GM18507 (cell line): ENCODE measurements around the gene RTN4RL1.

Source experiments
- DNase-seq: peaks from one replicate; pipeline ENCODE4 v3.0.0; 2011; ENCODE audit warnings: low read depth; ENCODE audit not compliant: insufficient read length; ENCODE audit errors: extremely low spot score
- FAIRE-seq: peaks from 2 replicates; lab custom pipeline; 2011; peaks lifted over from hg19 to GRCh38; lab: Jason Lieb, UNC

Gene RTN4RL1

GRCh38 chr17:2025220-2025621, at the start of gene RTN4RL1:
RTN4RL1 (minus strand) TSS chr17:2025334; CDS start chr17:2024865, 469 bp downstream.
- no peak for FAIRE-seq
- DNase-seq, result no peak

DNA sequence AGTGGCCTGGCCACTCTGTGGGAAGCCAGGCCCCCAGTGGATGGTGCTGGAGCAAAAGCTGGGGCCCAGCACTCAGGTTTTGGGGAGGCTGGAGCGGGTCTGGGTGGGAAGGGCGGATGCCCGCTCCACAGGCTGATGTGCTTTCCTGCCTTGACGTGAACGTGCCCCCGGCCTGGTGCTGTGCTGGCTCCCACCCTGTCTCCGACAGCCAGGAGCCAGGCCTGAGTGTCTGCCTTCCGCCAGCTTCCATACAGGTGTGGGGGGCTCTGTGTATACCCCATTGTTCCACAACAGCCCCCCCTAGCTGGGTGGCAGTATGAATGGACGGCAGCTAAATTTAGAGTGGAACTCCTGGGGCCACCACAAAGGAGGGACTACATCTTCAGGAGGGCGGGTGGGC, 49.8 kb upstream of the RTN4RL1 start:
- no peak for DNase-seq
- no peak for FAIRE-seq

- no peak for FAIRE-seq
- no peak for DNase-seq
Observed at GRCh38 chr17:2071455-2072281, 46.5 kb upstream of the RTN4RL1 start.

GRCh38 chr17:2071024-2071385, 45.9 kb upstream of the RTN4RL1 start:
- FAIRE-seq, result no peak
- DNase-seq, result no peak

DNA sequence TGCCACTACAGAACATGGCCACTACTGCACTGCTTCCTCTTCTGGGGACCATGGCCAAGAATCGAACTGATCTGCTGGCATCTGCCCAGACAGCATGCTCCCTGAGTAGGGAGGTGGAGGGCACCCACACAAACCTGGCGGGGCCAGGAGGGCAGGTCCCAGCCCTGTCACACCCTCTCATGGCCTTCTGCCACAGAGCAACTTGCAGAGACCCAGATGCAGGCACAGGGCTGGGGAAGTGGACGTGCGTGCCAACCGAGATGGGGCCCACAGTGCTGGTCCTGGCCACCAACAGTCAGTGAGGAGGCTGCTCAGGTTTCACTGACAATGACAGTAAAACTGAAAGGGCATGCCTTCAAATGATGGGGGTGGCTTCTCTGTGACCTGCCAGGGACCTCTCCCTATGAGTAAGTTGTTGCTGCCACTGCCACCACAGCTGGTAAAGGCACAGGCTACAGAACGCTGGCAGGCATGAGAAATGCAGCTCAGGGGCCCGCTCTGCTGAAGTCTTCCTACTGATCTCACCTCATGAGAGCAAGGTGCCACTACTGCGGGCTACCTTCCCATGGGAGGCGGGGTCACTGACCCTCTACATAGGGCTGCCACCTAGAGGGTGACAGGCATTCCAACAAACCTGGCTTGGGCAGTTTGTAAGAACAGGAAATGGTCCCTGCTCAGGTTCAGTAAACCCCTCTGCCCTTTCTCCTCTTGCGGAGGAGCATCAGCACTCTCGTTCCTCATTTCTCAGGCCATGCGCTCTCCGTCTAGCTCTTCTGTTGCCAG, 45.3 kb upstream of the RTN4RL1 start:
- DNase-seq (no peak), FAIRE-seq (peak; percentile 97)

DNA sequence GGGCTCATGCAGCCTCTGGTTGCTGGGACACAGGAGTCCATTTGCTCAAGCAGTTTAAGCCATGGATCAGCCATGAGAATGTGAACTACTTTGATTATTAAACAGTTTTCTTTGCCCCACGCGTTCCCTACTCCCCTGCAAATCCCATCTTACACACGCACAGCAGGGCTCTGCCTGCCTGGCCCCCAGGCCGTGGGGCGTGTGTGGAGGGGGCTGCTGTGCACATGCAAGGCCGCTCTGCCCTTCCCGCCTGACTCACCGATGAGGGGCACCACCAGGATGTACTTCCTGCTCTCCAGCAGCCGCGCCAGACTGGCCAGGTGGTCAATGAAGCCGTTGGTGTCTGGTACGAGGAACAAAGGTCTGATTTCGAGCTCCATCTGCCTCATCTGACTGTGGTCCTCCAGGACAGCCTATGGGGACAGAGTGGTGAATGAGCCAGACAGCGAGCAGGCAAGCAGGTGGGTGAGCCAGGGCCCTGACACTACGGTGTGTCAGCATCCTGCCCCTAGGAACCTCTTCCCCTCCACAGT, 43.5 kb upstream of the RTN4RL1 start:
- DNase-seq (no peak), FAIRE-seq (no peak)

DNA sequence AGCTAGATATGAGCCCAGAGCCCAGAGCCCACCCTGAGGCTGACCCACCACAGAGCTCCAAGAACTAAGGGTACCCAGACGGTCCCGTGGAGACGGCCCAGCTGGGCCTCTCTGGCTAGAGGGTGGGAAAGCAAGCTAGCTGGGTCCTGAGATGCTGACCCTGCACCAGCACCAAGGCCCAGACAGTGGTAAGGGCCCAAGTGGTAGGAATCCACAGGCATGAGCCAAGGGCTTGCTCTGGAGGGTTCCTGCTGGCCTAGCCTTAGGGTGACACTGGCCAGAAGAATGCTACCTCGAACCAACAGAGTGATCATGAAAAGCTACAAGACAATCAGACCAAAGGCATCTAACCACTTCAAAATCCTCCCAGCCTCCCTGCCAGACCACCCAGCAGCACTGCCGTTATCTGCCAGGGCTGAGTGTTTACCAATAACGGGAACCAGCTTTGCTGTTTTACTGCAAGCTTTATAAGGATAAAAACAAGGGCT, 42.9 kb upstream of the RTN4RL1 start:
- FAIRE-seq (no peak), DNase-seq (no peak)

DNA sequence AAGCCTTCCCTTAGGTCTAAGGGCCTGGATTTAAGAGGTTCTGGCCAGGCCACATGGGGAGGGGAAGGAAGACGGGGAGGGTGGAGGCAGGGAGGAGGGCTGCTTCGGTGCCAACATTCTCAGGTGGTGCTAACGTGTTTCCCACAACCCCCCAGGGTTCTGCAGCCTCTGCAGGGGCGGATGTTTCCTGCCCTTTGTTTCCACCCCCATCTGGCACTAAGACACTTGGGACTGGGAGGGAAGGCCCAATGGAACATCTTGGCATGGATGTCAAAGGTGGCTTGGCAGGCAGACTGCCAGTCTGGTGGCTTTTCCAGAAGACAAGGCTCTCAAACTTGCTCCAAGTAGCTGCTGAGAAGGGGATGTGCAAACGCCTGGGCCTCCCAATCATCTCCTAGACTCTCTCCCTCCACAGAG, 42.5 kb upstream of the RTN4RL1 start:
- DNase-seq, result no peak
- no peak for FAIRE-seq

GRCh38 chr17:2067048-2067561, 42.0 kb upstream of the RTN4RL1 start:
- FAIRE-seq (no peak), DNase-seq (no peak)

DNA sequence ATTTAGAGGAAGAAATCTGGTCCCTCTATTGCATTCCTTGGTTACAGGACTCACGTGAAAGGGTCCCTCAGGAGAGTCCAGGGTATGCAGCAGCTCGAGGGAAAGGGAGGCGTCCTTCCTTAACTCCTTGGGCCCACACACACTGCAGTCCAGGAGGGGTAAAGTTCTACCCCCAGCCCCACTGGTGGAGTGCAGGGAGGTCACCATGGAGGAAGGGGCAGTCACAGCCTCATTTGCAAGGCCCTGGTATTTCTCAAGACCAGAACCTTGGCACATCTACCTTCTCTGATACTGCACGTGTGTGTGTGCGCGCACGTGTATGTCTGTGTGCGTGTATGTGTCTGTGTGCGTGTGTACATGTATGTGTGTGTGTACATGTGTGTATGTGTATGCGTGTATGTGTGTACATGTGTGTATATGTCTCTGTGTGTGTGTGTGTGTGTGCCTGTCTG, 40.8 kb upstream of the RTN4RL1 start:
- FAIRE-seq, result no peak
- no peak for DNase-seq

DNA sequence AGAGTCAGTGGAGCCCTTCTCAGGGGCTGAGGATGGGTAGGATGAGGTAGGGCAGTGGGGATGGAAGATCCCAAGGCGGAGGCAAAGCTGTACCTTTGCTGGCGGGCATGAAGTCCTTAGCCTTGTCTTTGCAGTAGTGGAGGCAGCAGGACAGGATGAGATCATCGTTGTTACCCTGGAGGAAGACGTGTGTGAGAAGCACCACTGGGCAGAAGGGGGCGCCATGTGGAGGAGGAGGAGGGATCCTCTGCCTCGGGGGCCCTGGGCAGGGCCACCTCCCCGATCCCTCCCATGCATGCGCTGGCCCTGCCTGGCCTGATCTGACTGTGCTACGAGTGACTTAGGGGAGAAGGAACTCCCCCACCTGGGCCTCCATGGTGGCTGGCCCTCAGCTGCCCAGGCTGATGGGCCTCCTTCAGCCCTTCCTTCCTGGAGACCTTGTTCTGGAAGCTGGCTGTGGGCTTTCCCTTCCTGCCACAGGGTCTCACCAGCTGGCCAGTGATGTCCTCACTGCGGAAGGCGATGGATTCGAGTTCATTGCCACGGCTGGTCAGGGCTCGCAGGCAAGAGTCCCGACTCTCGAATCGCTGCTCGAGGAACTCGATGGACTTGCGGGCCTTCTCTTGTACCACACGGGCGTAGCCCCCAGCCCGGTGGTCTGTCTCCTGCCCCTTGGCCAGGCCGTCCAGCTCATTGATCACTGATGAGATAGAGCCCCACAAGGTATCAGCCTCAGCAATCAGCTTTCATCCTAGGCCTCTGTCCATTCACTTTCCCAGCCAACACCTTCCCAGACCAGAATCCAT, 40.0 kb upstream of the RTN4RL1 start:
- no peak for FAIRE-seq
- DNase-seq, result no peak

DNA sequence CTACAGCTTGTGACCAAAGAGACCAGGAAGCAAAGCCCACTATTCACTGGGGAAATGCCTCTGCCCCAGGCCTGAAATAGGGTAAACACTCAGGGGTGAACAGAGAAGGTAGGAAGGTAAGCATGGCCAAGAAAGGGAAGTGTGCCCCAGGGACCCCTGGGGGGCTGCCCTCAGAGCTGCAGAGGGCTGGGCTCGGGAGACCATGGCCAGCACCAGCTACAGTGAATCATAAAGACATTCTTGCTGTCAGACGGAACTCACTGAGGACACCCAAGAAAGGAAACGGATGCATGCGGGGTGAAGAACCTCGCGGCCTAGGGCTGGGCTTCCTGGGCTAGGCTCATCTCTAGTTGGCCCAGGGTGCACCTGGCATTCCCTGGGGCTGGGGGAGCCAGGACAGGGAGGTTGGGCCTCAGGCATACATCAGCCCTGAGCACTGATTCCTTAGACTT, 39.4 kb upstream of the RTN4RL1 start:
- FAIRE-seq (peak; percentile 70), DNase-seq (no peak)

DNA sequence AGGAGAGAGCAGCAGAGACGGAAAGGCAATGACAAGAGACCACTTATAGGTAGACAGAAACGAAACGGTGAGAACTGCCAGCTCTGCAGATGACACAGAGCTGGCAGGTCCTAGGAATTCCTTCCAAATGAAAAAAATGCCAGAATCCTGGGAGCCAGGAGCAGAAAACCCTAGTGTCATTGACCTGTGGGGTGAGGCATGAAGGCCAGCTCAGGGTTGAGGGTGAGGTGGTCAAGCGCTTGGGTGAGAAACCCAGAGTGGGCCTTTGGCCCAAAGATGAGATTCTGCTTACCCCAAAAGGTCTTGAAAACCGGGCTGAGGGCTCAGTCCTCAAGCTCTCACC, 39.0 kb upstream of the RTN4RL1 start:
- FAIRE-seq (peak; percentile 5), DNase-seq (no peak)

DNA sequence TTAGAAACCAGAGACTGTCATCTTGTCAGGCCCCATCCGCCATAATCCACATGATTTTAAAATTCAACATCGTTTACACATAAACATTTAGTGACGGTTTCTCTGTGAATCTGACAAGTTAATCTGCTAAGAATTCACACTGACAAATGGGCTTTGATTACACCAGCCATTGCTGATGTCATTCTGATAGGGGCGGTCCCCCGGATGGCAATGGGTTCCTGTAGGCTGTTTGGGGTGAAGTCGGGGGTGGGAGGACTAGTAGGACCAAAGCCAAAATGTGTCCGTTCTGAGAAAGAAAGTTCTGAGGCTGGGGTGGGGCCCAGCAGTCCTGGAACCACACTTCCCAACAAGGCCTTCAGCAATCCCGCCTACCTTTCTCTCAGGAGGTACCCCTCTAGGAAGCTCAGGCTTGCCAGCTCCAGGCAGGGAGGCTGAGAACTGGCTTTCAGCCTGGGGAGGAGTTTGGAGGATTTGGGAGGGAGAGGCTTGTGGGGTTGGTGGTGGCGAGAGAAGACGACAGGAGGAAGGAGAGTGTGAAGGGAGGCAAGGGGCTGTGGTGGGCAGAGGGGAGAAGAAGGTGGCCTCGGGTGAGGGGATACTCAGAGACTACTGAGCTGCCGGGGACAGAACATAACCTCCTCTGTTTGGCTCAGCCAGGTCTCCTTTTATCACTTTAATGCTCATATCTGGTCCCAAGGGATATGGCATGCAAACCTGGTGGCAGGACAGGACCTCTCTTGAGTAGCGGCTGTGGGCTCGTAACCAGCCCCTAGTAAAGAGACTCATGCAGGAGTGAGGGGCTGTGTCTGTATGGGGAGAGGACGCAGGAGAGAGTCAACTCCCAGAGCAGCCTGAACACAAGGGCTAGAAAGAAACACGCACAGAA, 38.4 kb upstream of the RTN4RL1 start:
- no peak for FAIRE-seq
- no peak for DNase-seq

GRCh38 chr17:2062571-2063183, 37.5 kb upstream of the RTN4RL1 start:
- no peak for DNase-seq
- FAIRE-seq, result no peak

DNA sequence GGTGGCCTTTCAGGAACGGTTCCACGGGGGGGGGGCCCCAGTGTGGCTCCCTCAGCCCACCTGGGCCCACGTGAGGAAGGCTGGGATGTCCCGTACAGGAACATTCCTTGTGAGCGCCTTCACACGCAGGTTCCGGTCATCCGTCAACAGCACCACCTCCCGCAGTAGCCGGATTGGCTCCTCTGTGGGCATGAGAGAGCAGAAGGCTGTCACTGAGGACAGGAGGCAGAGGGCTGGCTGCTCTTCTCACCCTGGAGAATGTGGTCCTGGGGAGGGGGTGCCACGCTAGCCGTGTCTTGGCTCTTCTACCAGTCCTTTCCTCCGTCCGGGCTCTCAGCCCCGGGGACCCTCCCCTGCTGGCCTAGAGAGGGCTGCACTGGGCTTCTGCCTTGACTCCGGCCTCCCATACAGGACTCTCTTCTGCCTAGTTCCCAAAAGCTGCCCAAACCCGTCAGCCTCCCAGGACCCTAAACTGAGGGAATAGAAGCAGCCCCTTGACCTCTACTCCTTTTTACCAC, 36.4 kb upstream of the RTN4RL1 start:
- FAIRE-seq, result no peak
- no peak for DNase-seq

DNA sequence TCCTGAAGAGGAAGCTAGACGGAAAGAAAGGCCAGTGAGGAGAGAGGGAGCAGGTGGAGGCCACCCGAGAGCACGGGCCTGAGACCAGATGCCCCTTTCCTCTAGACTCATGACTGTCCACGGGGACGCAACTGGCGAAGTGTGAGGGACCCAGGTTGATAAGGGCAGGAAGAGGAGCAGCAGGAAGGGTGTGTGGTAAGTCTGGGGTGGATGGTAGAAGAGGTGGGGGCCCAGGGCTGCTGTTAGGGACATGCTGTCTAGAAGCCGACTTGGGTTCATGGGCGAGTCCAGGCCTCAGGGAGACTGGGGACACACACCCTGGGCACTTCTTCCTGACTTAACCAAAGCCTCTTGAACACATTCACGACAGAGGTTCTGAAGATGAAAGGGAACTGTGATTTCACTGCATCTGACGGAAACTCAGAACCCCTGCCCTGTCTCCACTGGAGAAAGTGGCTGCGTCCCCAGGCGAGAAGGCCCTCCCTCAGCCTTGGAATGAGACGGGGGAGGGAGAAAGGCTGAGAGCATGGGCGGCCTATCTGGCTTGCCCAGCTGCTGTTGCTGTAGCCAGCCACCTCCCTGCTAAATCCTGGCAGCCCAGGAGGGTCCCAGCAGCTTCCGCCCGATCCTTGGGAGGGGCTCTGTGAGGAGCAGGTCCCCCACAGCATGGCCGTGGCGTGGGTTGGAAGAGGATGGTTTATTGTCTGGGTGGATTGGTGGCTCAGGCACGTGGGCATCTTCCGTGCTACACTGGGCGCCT, 35.7 kb upstream of the RTN4RL1 start:
- FAIRE-seq (no peak), DNase-seq (no peak)
